ENCODE results near the gene ZSWIM6. TPM values are rescaled to one million over a fixed set of nuclear protein-coding genes. Genes with fewer than 3 reads are reported as not detected.

The ZSWIM6 gene
- total RNA-seq, 1 experiment from 2014 or later, result 13.0 TPM

DNA sequence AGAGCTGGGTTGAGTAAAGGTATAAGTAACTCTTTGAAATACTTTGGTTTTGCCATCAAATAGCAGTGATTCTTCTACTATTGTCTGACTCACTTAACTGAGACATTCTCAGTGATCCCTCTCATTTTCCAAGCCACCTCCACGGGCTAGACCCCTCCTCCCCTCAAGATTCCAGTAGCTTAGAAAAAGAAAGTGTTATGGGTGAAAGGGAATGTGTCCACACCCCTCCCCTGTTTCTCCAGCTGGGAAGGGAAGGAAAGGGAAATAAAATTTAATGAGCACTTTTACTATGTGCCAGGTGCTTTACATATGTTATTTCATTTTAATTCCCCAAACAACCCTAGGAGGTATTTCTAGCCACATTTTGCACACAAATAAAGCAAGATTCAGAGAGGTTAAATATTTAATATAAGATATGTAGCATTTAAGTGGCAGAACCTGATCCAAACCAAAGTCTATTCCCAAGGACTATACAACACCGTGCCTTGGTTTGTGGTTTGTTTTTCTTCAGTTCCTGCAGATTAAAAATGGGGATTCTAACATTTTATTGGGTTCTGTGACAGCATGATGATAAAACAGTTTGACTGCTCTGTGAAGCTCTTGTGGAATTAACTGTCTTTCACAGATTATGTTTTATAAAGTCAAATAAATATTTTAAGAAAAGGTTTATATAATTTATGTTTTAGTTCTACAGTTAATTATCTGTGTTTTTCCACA is 135.9 kb downstream of the ZSWIM6 start:
- DNase-seq (ENCODE audit: extremely low read depth, low read depth), result no peak

DNA sequence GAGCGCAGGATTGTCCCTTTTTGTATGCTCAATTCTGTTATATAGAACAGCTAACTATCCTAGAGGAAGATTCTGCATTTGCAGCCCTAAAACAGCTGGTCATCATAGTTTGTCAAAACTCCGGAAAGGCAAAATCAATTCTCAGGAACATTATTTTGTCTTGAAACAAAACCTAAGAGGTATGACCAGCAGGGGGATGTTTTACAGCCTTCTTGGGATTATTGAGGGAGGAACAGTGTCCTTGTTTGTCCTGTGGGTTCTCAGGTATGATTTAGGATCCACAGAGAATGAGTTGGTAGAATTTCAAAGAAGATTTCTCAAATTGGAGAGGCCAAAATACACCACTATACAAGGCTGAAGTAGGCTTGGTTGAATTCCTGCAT is 136.4 kb downstream of the ZSWIM6 start:
- DNase-seq (ENCODE audit: extremely low read depth, low read depth), result no peak

DNA sequence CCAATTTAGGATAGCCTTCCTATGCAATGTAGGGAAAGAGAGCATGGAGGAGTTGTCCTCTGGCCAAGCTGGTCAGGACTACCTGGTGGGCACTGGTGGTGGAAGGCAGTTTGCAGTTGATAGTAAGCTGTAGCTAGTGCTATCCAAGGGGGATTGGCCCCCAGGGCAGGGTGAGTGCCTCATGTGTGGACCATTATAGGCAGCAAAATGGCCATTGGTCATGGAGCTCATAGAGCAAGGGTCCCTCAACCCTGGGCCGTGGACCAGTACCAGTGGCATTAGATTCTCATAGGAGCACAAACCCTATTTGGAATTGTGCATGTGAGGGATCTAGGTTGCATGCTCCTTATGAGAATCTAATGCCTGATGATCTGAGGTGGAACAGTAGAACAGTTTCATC is 139.3 kb downstream of the ZSWIM6 start:
- DNase-seq (ENCODE audit: extremely low read depth, low read depth), result no peak

DNA sequence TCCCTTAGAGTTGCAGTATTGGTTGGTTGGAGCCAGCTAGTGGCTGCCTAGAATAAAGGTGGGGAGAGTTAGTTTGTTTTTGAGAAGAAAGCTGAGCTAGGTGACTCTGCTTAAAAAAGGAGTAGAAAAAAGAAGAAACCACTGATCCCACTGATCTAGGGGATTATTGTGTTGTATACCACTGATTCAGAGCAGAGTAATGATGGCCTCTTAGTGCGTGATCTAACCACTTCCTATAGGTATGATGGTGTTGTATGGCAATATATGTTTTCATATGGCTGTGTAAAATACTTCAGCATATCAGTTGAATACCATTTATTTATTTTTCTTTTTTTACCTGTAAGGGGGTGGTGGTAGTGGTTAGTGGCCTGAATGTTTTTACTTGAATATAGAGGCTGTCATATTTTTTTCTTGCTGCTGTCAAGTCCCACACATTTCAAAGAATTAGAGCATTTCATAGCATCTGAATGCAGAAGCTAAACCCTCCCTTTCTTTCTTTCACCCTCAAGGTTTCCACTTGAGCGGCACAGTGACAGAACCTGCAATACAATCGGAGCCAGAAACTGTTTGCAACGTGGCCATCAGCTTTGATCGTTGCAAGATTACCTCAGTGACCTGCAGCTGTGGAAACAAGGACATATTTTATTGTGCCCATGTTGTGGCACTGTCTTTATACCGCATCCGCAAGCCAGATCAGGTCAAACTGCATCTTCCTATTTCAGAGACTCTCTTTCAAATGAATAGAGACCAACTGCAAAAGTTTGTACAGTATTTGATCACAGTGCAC is 140.3 kb downstream of the ZSWIM6 start:
- no peak for DNase-seq (ENCODE audit: extremely low read depth, low read depth)

DNA sequence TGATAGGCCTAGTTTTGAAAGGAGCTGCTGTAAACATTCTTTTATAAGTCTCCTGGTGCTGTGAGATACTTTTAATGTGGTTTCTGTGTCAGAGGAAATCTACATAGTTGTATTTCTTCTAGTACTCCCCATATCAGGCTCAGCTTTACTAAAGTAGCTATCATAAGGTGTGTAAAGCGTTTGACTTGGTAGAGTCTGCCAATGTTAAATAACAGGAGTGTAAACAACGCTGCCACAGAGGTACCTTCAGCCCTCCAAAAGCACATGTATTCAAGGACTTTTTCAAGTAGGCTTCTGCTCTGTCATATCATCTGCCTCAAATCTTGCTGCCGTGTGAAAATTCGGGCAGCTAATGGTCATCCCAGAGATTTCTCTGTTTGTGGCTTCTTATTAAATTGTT is 142.7 kb downstream of the ZSWIM6 start:
- no peak for DNase-seq (ENCODE audit: extremely low read depth, low read depth)

DNA sequence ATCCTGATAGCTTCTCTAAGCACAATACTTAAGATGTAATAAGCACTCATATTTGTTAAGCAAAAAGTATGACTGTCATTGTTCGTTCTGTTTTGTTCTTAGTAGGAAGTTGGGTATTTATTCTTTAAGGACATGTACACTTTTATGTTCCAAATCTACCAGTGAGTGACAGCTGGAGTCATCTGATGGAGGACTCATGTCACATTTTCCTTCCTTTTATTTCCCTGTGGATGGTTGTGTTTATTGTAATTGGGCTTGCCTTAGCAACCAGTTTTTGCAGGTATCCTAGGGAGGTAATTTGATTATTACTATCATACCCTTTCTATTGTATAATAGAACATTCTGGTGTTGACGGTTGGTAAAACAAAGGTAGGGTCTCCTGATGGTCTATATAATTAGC is 145.7 kb downstream of the ZSWIM6 start:
- no peak for DNase-seq (ENCODE audit: extremely low read depth, low read depth)

DNA sequence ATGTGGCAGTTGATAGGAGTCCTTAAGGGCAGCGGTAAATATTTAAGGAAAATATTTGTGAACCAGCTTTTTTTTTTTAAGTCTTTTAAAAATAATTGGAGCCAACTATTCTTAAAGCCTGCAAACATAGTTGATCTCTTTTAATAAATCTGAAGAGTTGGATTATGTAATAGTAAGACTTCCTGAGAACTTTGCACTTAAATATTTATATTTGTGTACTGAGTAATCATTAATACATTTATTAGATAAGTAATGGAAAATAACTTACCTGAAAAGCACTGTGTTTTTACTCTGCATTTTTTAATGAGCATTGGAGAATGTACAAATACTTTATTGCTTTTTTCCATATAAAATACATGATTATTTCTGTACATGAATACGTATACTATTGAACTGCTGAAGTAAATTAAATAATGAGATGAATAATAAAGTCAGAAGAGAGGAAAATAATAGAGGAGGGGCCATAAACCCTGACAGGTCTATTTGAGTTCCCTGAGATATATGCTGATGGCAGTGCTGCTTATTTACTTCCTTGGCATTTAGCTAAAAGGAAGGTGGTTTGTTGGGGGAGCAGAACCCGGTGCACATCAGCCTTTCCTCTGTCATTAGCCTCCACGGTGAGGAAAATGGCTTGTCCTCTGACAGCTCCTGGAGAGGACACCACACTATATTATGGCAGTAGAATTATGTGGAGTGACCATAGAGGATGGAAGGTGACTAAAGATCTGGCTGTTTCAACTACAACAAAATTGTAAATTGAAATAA is 148.0 kb downstream of the ZSWIM6 start:
- no peak for DNase-seq (ENCODE audit: extremely low read depth, low read depth)

DNA sequence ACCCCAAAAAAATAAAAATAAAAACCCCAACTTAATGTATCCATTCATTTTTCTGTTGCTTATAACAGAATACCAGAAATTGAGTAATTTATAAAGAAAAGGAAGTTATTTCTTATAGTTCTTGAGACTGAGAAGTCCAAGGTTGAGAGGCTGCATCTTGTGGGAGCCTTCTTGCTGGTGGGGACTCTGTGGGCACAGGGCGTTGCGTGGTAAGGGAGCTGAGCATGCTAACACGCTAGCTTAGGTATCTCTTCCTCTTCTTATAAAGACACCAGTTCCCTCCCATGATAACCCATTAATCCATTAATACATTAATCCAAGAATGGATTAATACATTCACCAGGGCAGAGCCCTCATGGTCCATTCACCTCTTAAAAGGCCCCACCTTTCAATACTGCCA is 150.9 kb downstream of the ZSWIM6 start:
- DNase-seq (ENCODE audit: extremely low read depth, low read depth), result no peak

DNA sequence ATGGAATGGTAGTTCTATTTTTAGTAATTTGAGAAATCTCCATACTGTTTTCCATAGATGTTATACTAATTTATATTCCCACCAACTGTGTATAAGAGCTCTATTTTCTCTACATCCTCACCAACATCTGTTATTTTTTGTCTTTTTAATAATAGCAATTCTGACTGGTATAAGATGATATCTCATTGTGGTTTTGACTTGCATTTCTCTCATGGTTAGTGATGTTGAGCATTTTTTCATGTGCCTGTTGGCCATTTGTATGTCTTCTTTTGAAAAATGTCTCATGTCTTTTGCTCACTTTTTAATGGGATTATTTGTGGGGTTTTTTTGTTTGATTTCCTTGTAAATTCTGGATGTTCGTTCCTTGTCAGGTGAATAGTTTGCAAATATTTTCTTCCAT is 154.4 kb downstream of the ZSWIM6 start:
- no peak for DNase-seq (ENCODE audit: extremely low read depth, low read depth)

DNA sequence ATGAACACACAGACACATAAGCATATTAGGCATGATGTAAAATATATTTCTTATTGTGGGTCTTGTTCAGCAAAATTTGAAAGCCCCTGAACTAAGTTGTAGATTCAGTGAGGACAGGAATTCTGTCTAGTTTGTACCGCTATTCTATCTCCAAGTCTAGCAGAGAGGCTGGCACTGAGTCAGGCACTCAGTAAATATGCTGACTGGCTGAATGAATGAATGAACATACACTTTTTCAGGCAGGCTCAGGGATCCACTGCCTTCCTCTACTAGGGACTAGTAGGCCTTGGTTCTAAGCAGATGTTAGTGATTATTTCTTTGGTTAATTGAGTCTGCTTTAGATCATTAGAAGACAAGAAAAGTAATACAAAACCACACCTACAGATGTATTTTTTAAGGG is 157.5 kb downstream of the ZSWIM6 start:
- no peak for DNase-seq (ENCODE audit: extremely low read depth, low read depth)

DNA sequence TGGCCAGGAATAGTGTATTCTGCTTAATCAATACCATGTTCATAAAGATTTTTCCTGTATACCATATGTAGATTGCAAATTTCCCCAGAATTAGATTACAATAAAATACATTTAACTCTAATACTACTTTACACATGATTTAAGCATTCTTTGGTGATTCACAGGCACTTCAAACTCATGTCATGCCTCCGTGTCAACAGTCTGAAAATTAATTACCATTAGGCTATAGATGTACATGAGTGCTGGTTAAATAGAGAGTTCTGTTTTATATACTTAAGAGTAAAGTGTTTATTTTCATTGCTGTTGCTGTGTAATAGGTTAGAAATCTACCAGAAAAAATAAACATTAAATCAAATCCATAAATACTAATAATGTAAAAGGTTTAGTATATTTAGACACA is 159.8 kb downstream of the ZSWIM6 start:
- DNase-seq (ENCODE audit: extremely low read depth, low read depth), result no peak

DNA sequence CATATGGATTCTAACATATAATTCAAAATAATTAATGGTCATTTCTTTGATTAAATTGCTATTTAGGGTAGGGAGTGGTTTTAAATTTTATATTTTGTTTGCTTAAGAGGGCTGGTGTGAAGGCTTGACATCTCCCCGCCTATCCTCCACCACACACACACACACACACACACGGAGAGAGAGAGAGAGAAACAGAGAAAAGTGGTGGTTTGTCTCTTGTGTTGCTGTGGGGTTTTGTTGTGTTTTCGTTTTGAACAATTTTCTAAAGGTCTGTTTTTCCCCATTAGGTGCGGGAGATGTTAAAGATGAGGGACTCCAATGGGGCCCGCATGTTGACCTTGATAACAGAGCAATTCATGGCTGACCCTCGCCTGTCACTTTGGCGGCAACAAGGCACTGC is 161.9 kb downstream of the ZSWIM6 start:
- no peak for DNase-seq (ENCODE audit: extremely low read depth, low read depth)

DNA sequence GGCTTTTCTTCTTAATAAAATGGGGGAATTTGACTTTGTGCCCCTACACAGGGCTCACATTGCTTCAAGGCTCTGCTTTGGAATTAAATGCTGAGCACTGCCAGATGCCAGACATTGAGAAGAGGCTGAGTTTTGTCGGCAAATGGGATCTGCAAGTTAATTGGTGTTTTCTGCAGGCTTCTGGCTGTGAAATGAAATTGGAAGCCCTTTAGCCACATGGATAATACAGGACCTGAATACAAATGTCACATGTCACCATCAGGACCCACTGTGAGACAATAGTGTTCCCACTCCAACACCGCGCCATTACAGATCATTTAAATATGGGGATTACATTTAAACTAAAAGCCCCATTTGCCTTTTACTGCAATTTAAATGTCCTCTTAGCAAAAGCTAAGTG is 164.4 kb downstream of the ZSWIM6 start:
- DNase-seq (ENCODE audit: extremely low read depth, low read depth), result no peak

DNA sequence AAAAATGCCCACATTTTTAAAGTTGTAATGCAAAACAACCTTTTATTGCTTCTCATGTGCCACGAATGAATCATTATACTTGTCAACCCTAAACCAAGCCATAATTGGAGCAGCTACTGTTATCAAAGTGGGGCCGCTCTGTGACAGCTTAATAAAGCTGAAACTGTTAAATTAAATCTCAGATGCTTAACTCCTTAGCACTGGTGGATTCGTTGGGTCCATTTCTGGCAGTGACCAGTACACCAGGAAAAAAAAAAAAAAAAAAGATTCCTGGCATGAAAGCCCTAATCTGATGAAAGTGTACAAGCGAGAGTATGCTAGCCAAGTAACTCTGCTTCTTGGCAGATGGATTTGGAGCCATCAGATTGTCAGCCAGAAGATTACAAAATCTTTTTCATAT is 164.8 kb downstream of the ZSWIM6 start:
- no peak for DNase-seq (ENCODE audit: extremely low read depth, low read depth)

DNA sequence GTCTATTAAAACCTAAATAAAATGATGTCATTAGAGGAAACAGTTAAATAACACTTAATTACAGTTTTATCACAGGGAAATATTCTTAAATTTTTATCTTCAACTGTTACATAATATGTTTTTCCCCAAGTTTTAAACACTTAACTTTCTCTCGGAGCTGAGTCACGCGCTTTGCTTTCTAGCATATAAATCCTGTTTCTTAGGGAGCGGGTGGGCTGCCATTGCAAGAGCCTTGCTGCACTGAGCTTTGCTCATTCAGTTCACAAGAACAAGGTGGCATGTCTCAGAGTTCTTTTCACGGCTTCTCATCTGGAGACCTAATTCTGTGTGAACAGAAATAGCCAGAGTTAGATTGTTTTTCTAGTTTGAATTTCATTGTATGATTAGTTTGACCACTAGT is 166.1 kb downstream of the ZSWIM6 start:
- DNase-seq (ENCODE audit: extremely low read depth, low read depth), result no peak

DNA sequence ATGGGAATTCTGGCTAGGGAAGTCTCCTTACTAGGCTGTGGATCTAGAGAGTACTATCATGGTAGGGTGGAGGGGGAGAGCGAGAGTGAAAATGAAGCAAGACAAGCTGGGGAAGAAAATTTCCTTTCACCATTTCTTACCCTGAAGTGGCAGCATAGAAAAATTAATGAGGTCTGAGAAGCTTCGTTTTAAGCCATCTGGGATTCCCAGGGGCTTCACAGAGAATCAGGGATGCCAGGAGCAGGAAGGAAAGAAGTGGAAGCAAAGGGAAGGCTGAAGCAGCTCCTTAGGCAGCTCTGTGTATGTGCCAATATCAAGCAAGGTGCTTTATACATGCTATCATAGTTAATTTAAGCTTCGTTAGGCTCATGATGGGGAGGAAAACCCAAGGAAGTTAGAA is 169.9 kb downstream of the ZSWIM6 start:
- no peak for DNase-seq (ENCODE audit: extremely low read depth, low read depth)

DNA sequence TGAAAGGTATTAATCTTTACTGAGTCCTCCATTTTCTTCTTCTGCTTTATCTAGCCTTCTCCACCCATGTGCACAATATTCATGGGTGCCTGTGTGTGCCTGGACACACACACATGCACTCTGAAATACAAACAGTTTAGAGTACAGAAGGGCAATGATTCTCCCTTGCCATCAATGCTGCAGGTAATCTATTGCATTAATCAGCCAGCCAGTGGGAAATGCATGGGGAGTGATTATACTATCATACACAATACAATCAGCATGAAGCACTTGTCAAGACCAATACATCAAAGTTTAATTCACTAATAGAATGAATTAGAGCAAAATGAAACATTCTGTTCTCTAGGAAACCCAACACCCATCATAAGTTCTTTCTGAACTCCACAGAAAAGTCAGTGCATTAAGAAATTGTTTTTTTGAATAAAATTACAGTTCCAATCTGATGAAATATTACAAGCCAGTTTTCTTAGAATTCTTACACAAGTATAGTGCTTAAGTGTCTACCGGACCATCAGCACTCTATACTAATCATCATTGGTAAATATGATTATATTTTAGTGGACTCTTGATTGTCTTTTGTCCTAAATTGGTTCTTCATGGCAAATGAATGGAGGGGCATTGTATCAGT is 172.2 kb downstream of the ZSWIM6 start:
- DNase-seq (ENCODE audit: extremely low read depth, low read depth), result no peak

DNA sequence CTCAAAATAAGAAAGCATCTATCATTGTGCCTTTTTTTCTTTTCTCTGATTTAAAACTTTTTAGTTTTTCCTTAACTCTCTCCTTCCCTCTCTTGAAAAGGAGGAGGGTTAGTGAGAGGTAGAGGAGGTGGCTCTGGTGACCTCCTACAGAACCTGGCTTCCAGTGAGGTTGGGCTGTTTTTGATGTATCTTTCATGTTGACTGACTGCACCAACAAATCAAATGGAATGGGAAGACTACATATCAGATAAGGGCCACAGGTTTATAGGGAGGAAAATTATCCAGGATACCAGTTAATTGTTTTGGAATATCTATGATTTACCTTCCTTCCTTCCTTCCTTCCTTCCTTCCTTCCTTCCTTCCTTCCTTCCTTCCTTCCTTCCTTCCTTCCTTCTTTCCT is 173.2 kb downstream of the ZSWIM6 start:
- DNase-seq (ENCODE audit: extremely low read depth, low read depth), result no peak

DNA sequence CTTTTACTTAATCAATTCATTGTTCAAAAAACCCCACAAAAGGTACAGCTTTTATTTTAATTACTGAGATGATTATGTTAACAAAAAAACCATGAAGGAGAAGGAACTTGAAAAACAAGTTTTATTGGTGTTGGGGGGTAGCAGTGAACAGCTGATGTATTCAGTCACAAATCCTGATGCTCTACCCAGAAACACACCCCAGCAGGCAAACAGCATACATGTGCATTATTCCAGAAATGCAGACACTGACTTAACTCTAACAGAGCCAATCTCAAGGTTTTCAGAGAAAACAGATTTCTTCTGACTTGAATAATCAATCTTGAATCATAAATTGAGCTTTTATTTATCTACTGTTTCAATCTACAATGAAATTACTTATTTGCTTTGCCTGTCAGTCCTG is 175.2 kb downstream of the ZSWIM6 start:
- DNase-seq (ENCODE audit: extremely low read depth, low read depth), result no peak

DNA sequence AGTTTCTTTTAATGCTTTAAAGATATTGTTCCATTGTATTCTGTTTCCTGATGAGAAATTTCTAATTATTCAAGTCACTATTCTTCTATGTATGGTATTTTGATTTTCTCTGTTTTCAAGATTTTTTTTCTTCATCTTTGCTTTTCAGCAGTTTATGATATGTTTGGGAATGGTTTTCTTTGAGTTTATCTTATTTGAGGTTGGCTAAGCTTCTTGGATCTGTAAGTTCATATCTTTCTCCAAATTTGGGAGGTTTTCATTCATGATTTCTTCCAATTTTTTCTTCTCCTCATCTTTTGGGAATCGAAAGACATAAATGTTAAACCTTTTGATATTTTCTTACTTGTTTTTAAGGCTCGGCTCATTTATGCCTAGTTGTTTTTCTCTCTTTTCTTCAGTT is 184.9 kb downstream of the ZSWIM6 start:
- no peak for DNase-seq (ENCODE audit: extremely low read depth, low read depth)

DNA sequence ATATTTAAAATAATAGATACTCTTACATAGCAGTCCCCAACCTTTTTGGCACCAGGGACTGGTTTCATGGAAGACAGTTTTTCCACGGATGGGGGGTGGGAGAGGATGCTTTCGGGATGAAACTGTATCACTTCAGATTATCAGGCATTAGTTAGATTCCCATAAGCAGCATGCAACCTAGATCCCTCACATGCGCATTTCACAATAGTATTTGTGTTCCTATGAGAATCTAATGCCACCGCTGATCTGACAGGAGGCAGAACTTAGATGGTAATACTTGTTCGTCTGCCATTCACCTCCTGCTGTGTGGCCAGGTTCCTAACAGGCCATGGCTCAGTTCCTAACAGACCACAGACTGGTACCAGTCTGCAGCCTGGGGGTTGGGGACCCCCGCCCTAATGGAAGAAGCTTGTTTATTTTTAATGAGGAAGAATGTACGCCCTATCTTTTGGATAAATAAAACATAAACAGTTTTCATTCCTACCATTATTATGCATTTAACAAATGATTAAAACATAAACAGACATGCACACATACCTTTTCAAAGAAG is 187.7 kb downstream of the ZSWIM6 start:
- no peak for DNase-seq (ENCODE audit: extremely low read depth, low read depth)

All from NCI-H460 (cell line).